Keratinocyte (primary cell): ENCODE results near the gene DCLK1. TPM values are rescaled to one million over a fixed set of nuclear protein-coding genes. Genes with fewer than 3 reads are reported as not detected.

Experiments
- DNase-seq: peaks from one replicate; pipeline ENCODE4 v3.0.0-alpha.2; 2011; ENCODE audit warnings: low read depth, missing footprints, low spot score
- FAIRE-seq: peaks from 2 replicates; lab custom pipeline; 2011; peaks lifted over from hg19 to GRCh38; lab: Jason Lieb, UNC
- H2AFZ ChIP-seq: 2 replicates; pipeline ENCODE4 v1.6.0; 2012; ENCODE audit warnings: low read length, control low read depth, inconsistent platforms; ENCODE audit not compliant: control insufficient read depth
- H3K27ac ChIP-seq: 2 replicates; pipeline ENCODE4 v1.5.1; 2011; ENCODE audit warnings: low read length; ENCODE audit not compliant: control insufficient read depth, insufficient read depth
- H3K27me3 ChIP-seq: 3 replicates; pipeline ENCODE4 v1.6.0; 2011; ENCODE audit warnings: low read length; ENCODE audit not compliant: control insufficient read depth, insufficient read depth; ENCODE audit errors: extremely low read depth
- H3K36me3 ChIP-seq, 2 experiments: 2 replicates in 1 of 2; 3 replicates in 1 of 2; pipeline ENCODE4 v1.5.1; 2011; ENCODE audit warnings: low read length in 2 of 2, mild to moderate bottlenecking in 1 of 2; ENCODE audit not compliant: control insufficient read depth in 2 of 2, insufficient read depth in 2 of 2; ENCODE audit errors: extremely low read depth in 1 of 2
- H3K4me1 ChIP-seq: 3 replicates; pipeline ENCODE4 v1.5.1; 2011; ENCODE audit warnings: low read length; ENCODE audit not compliant: control insufficient read depth, insufficient read depth; ENCODE audit errors: extremely low read depth
- H3K4me2 ChIP-seq: 3 replicates; pipeline ENCODE4 v1.6.0; 2011; ENCODE audit warnings: low read depth, low read length; ENCODE audit not compliant: control insufficient read depth, insufficient read depth; ENCODE audit errors: extremely low read depth
- H3K4me3 ChIP-seq, 3 experiments: fragments of 200-600 bp in 1 of 3; sonication (generic) in 1 of 3; 2 replicates in 2 of 3; 3 replicates in 1 of 3; pipeline ENCODE4 v1.5.1; 2011 to 2016; ENCODE audit warnings: low read length in 3 of 3, mild to moderate bottlenecking in 3 of 3, control low read depth in 2 of 3, inconsistent platforms in 1 of 3, low read depth in 1 of 3, mixed read lengths in 1 of 3, mixed run types in 1 of 3, moderate library complexity in 1 of 3; ENCODE audit not compliant: control insufficient read depth in 2 of 3, insufficient read depth in 2 of 3; ENCODE audit errors: extremely low read depth in 1 of 3
- H3K79me2 ChIP-seq: 2 replicates; pipeline ENCODE4 v1.6.0; 2012; ENCODE audit warnings: low read length; ENCODE audit not compliant: control insufficient read depth, insufficient read depth
- H3K9ac ChIP-seq: 3 replicates; pipeline ENCODE4 v1.6.0; 2011; ENCODE audit warnings: low read length; ENCODE audit not compliant: control insufficient read depth, insufficient read depth; ENCODE audit errors: extremely low read depth
- H3K9me1 ChIP-seq: 3 replicates; pipeline ENCODE4 v1.6.0; 2011; ENCODE audit warnings: low read length; ENCODE audit not compliant: control insufficient read depth, insufficient read depth; ENCODE audit errors: extremely low read depth
- H3K9me3 ChIP-seq: 2 replicates; pipeline ENCODE4 v1.5.1; 2012; ENCODE audit warnings: low read depth, low read length; ENCODE audit not compliant: control insufficient read depth
- H4K20me1 ChIP-seq: 3 replicates; pipeline ENCODE4 v1.6.0; 2011; ENCODE audit warnings: low read length; ENCODE audit not compliant: control insufficient read depth, insufficient read depth; ENCODE audit errors: extremely low read depth
- EZH2 ChIP-seq: IDR thresholded peaks from one replicate; pipeline ENCODE4 v1.6.1; 2012; ENCODE audit warnings: inconsistent platforms, mild to moderate bottlenecking, low read length, moderate library complexity
- dilution Hi-C: fragments of 300-500 bp; cut with MboI; formaldehyde crosslinking; loops from one replicate; pipeline ENCODE4 v1.7.0; 2020; ENCODE audit warnings: low sequenced_read_pairs; ENCODE audit not compliant: extremely low pct_ligation_motif_present
- polyA plus RNA-seq, 5 experiments: library from polyadenylated mRNA; depleted of rRNA in 3 of 5; stranded (reverse) in 3 of 5; stranded (forward) in 1 of 5; unstranded in 1 of 5; fragments of >200 nt; gene quantifications; 1 replicate in 1 of 5; 2 replicates in 3 of 5; 3 replicates in 1 of 5; pipeline versions ENCODE4 v1.2.1 to v1.2.3, GENCODE V29; 2011 to 2012; ENCODE audit warnings: missing spikeins in 2 of 5, low read depth in 1 of 5, low replicate concordance in 1 of 5
- TF ChIP-seq, protein P1 (sequence below), 3 experiments: IDR thresholded peaks in 1 of 3; conservative IDR thresholded peaks in 1 of 3; optimal IDR thresholded peaks in 1 of 3; 2 replicates in 2 of 3; 3 replicates in 1 of 3; pipeline versions ENCODE3 to v1.5.1; 2011; ENCODE audit warnings: low read length in 3 of 3, mild to moderate bottlenecking in 3 of 3, moderate library complexity in 2 of 3, control low read depth in 1 of 3, inconsistent platforms in 1 of 3; ENCODE audit not compliant: insufficient read depth in 2 of 3; ENCODE audit errors: extremely low read depth in 1 of 3

Gene DCLK1
- polyA plus RNA-seq, 1 donor (not counting 4 experiments of a cell fraction or from before 2014, with no cell fraction given) = 0.04 TPM

DNA sequence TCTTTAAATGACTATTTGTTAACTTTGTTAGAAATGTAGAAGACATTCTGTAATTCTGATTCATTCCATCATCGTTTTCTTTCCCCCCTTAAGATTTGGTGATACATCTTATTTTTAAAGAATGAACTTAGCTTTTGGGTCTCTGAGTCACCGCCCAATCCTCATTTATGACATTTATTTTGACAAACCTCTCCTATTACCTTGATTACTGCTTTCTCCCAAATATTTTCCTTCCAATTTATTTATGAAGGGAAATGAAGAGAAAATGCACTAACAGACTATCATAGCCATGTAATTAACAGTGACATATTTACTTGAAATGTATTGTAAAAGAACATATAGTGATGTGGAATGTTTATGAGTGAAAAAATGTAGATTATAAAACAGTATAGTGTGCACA lies 241.6 kb downstream of the DCLK1 start:
- FAIRE-seq = no peak
- Histone ChIP-seq H3K4me2 (no peak overlapping the region), H2AFZ (no peak overlapping the region), H3K36me3 (no peaks in the 10 kb centered on the region), H4K20me1 (no peaks in the 10 kb centered on the region), H3K27ac (no peak overlapping the region), H3K9me1 (no peaks in the 10 kb centered on the region), H3K4me1 (peaks cover 12% of the 10 kb centered on the region), H3K27me3 (no peaks in the 10 kb centered on the region), H3K79me2 (no peaks in the 10 kb centered on the region), H3K9ac (no peak overlapping the region), H3K4me3 (no peak overlapping the region), H3K9me3 (no peaks in the 10 kb centered on the region)
- dilution Hi-C loops = no loop called here
- DNase-seq = no peak
- TF ChIP-seq, protein P1, sequence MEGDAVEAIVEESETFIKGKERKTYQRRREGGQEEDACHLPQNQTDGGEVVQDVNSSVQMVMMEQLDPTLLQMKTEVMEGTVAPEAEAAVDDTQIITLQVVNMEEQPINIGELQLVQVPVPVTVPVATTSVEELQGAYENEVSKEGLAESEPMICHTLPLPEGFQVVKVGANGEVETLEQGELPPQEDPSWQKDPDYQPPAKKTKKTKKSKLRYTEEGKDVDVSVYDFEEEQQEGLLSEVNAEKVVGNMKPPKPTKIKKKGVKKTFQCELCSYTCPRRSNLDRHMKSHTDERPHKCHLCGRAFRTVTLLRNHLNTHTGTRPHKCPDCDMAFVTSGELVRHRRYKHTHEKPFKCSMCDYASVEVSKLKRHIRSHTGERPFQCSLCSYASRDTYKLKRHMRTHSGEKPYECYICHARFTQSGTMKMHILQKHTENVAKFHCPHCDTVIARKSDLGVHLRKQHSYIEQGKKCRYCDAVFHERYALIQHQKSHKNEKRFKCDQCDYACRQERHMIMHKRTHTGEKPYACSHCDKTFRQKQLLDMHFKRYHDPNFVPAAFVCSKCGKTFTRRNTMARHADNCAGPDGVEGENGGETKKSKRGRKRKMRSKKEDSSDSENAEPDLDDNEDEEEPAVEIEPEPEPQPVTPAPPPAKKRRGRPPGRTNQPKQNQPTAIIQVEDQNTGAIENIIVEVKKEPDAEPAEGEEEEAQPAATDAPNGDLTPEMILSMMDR (optimal IDR thresholded peaks at IDR 0.05 in 1 of 3, IDR thresholded peaks at IDR 0.05 in 1 of 3, conservative IDR thresholded peaks at IDR 0.05 in 1 of 3; ENCODE audit: extremely low read depth in 1 of 3, insufficient read depth in 2 of 3, low read length in 3 of 3) = no peak
- TF ChIP-seq EZH2 = no peak

DNA sequence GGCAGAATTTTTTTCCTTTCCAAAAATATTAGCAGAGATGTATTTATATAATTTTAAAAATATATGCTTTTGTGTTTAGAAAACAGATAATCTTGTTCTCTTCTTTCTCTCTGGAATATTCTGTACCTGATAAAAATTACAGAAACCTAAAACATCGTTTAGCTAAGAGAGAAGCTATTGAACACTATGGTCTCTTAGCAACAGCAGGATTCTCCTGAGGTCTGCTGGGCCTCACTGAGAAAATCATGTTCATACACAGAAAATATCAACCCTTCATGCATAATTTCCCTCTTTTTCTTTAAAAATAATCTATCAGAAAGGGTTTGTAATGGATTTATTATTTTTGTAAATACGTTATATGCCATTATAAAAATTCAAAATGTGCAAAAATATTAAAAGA lies 242.2 kb downstream of the DCLK1 start:
- Histone ChIP-seq H3K9ac (no peak overlapping the region), H3K9me3 (no peaks in the 10 kb centered on the region), H3K27ac (no peak overlapping the region), H3K4me2 (no peak overlapping the region), H3K79me2 (no peaks in the 10 kb centered on the region), H4K20me1 (no peaks in the 10 kb centered on the region), H3K9me1 (no peaks in the 10 kb centered on the region), H2AFZ (no peak overlapping the region), H3K27me3 (no peaks in the 10 kb centered on the region), H3K4me3 (no peak overlapping the region), H3K4me1 (peaks cover 12% of the 10 kb centered on the region), H3K36me3 (no peaks in the 10 kb centered on the region)
- TF ChIP-seq, protein P1 (optimal IDR thresholded peaks at IDR 0.05 in 1 of 3, IDR thresholded peaks at IDR 0.05 in 1 of 3, conservative IDR thresholded peaks at IDR 0.05 in 1 of 3; ENCODE audit: extremely low read depth in 1 of 3, insufficient read depth in 2 of 3, low read length in 3 of 3) = no peak
- TF ChIP-seq EZH2 = no peak
- FAIRE-seq (no peak), DNase-seq (no peak)
- dilution Hi-C loops = no loop called here
